HEK293 (cell line): ENCODE measurements around the gene NT5DC2.

Experiments used
- CTCF ChIA-PET: fragments of 350-600 bp; formaldehyde crosslinking; extraction: SDS; loops from one replicate; lab custom pipeline; 2021; ENCODE audit warnings: antibody characterized with exemption; lab: Yijun Ruan, JAX
- POLR2A ChIA-PET: fragments of 300-600 bp; formaldehyde crosslinking; extraction: SDS; loops from one replicate; lab custom pipeline; 2020; ENCODE audit warnings: antibody characterized with exemption, inconsistent platforms; lab: Yijun Ruan, JAX
- H3K27ac ChIP-seq: fragments of 200-500 bp; sonication (Bioruptor generic); 2 replicates; pipeline ENCODE4 v1.5.1; 2014; ENCODE audit warnings: low read depth, low read length, control low read depth, inconsistent platforms; ENCODE audit errors: extremely low read depth
- H3K36me3 ChIP-seq, 2 experiments: fragments of 200-500 bp in 1 of 2; sonication (Bioruptor generic) in 1 of 2; 1 replicate in 1 of 2; 2 replicates in 1 of 2; pipeline ENCODE4 v1.5.1; 2014 to 2017; ENCODE audit warnings: inconsistent platforms in 2 of 2, low read length in 2 of 2; ENCODE audit not compliant: control insufficient read depth in 2 of 2, insufficient read depth in 1 of 2
- H3K4me1 ChIP-seq: fragments of 200-500 bp; sonication (Bioruptor generic); 2 replicates; pipeline ENCODE4 v1.5.1; 2014; ENCODE audit warnings: mild to moderate bottlenecking, low read length, inconsistent platforms; ENCODE audit not compliant: control insufficient read depth, insufficient read depth
- H3K4me3 ChIP-seq: 2 replicates; pipeline ENCODE4 v1.5.1; 2011; ENCODE audit warnings: low read depth, mild to moderate bottlenecking, control low read depth, low read length, moderate library complexity
- H3K9me3 ChIP-seq: fragments of 200-500 bp; sonication (Bioruptor generic); 2 replicates; pipeline ENCODE4 v1.5.1; 2014; ENCODE audit warnings: low read depth, low read length, inconsistent platforms; ENCODE audit not compliant: control insufficient read depth, insufficient read depth
- BCL11B ChIP-seq: fragments of 450-650 bp; formaldehyde crosslinking; IDR thresholded peaks from 2 replicates; pipeline ENCODE4 v1.5.1; 2016; ENCODE audit warnings: low read depth, missing biosample characterization, missing genetic modification characterization
- EGR2 ChIP-seq: fragments of 450-650 bp; formaldehyde crosslinking; IDR thresholded peaks from 2 replicates; pipeline ENCODE4 v1.5.1; 2016; ENCODE audit warnings: low read depth, missing biosample characterization, missing genetic modification characterization
- KLF17 ChIP-seq: fragments of 450-650 bp; formaldehyde crosslinking; IDR thresholded peaks from 2 replicates; pipeline ENCODE4 v1.5.1; 2016; ENCODE audit warnings: missing biosample characterization, missing genetic modification characterization
- PBX3 ChIP-seq: sonication (generic); formaldehyde crosslinking; IDR thresholded peaks from 2 replicates; pipeline ENCODE4 v1.8.1; 2022; ENCODE audit warnings: mild to moderate bottlenecking, moderate library complexity, missing genetic modification reagents
- WT1 ChIP-seq: fragments of 450-650 bp; formaldehyde crosslinking; IDR thresholded peaks from 2 replicates; pipeline ENCODE4 v1.5.1; 2016; ENCODE audit warnings: missing biosample characterization, missing genetic modification characterization
- ZBTB20 ChIP-seq: fragments of 450-650 bp; formaldehyde crosslinking; IDR thresholded peaks from 2 replicates; pipeline ENCODE4 v1.5.1; 2016; ENCODE audit warnings: missing biosample characterization, missing genetic modification characterization
- ZFHX2 ChIP-seq: fragments of 450-650 bp; formaldehyde crosslinking; conservative IDR thresholded peaks from 2 replicates; pipeline ENCODE4 v1.5.1; 2016; ENCODE audit warnings: missing biosample characterization, missing genetic modification characterization
- ZNF10 ChIP-seq: fragments of 450-650 bp; formaldehyde crosslinking; IDR thresholded peaks from 2 replicates; pipeline ENCODE4 v1.5.1; 2017; ENCODE audit warnings: missing biosample characterization, missing genetic modification characterization
- ZNF155 ChIP-seq: fragments of 450-650 bp; formaldehyde crosslinking; IDR thresholded peaks from 2 replicates; pipeline ENCODE4 v1.5.1; 2016; ENCODE audit warnings: missing biosample characterization, missing genetic modification characterization
- ZNF16 ChIP-seq: fragments of 450-650 bp; formaldehyde crosslinking; IDR thresholded peaks from 2 replicates; pipeline ENCODE4 v1.5.1; 2016; ENCODE audit warnings: low read depth, missing biosample characterization, missing genetic modification characterization
- ZNF211 ChIP-seq: fragments of 450-650 bp; formaldehyde crosslinking; IDR thresholded peaks from 2 replicates; pipeline ENCODE4 v1.5.1; 2016; ENCODE audit warnings: low read depth, missing biosample characterization, missing genetic modification characterization
- ZNF23 ChIP-seq: fragments of 450-650 bp; formaldehyde crosslinking; IDR thresholded peaks from 2 replicates; pipeline ENCODE4 v1.5.1; 2016; ENCODE audit warnings: missing biosample characterization, missing genetic modification characterization, borderline replicate concordance
- ZNF274 ChIP-seq, 2 experiments: fragments of 200-500 bp in 1 of 2; fragments of 450-650 bp in 1 of 2; sonication (Bioruptor generic) in 1 of 2; formaldehyde crosslinking in 1 of 2; IDR thresholded peaks; 2 replicates each; pipeline versions ENCODE4 v1.5.1 to v1.6.1; 2014 to 2016; ENCODE audit warnings: borderline replicate concordance in 1 of 2, inconsistent platforms in 1 of 2, low read length in 1 of 2, missing biosample characterization in 1 of 2, missing genetic modification characterization in 1 of 2
- ZNF354C ChIP-seq: fragments of 450-650 bp; formaldehyde crosslinking; IDR thresholded peaks from 2 replicates; pipeline ENCODE4 v1.5.1; 2016; ENCODE audit warnings: missing biosample characterization, missing genetic modification characterization, low read depth, borderline replicate concordance
- ZNF37A ChIP-seq: fragments of 450-650 bp; IDR thresholded peaks from 2 replicates; pipeline ENCODE4 v1.5.1; 2018; ENCODE audit warnings: missing biosample characterization, missing genetic modification characterization
- ZNF398 ChIP-seq: fragments of 450-650 bp; formaldehyde crosslinking; IDR thresholded peaks from 2 replicates; pipeline ENCODE4 v1.5.1; 2017; ENCODE audit warnings: missing biosample characterization, missing genetic modification characterization
- ZNF404 ChIP-seq: fragments of 450-650 bp; formaldehyde crosslinking; IDR thresholded peaks from 2 replicates; pipeline ENCODE4 v1.5.1; 2017; ENCODE audit warnings: missing biosample characterization, missing genetic modification characterization
- ZNF449 ChIP-seq: fragments of 450-650 bp; formaldehyde crosslinking; IDR thresholded peaks from 2 replicates; pipeline ENCODE4 v1.5.1; 2017; ENCODE audit warnings: missing biosample characterization, mild to moderate bottlenecking, missing genetic modification characterization, moderate library complexity
- ZNF571 ChIP-seq: fragments of 450-650 bp; formaldehyde crosslinking; IDR thresholded peaks from 2 replicates; pipeline ENCODE4 v1.5.0; 2017; ENCODE audit warnings: missing biosample characterization, missing genetic modification characterization
- ZNF585B ChIP-seq: fragments of 450-650 bp; formaldehyde crosslinking; IDR thresholded peaks from 2 replicates; pipeline ENCODE4 v1.5.1; 2016; ENCODE audit warnings: missing biosample characterization, missing genetic modification characterization
- ZNF629 ChIP-seq: fragments of 450-650 bp; formaldehyde crosslinking; IDR thresholded peaks from 2 replicates; pipeline ENCODE4 v1.5.1; 2017; ENCODE audit warnings: missing biosample characterization, missing genetic modification characterization
- ZNF664 ChIP-seq: fragments of 450-650 bp; formaldehyde crosslinking; IDR thresholded peaks from 2 replicates; pipeline ENCODE4 v1.5.1; 2016; ENCODE audit warnings: missing biosample characterization, missing genetic modification characterization
- ZNF747 ChIP-seq: fragments of 450-650 bp; formaldehyde crosslinking; IDR thresholded peaks from 2 replicates; pipeline ENCODE4 v1.5.1; 2016; ENCODE audit warnings: missing biosample characterization, missing genetic modification characterization
- ZNF768 ChIP-seq: fragments of 450-650 bp; formaldehyde crosslinking; IDR thresholded peaks from 2 replicates; pipeline ENCODE4 v1.5.1; 2018; ENCODE audit warnings: missing biosample characterization, mild to moderate bottlenecking, missing genetic modification characterization
- ZNF777 ChIP-seq: fragments of 450-650 bp; formaldehyde crosslinking; IDR thresholded peaks from 2 replicates; pipeline ENCODE4 v1.5.1; 2017; ENCODE audit warnings: missing biosample characterization, missing genetic modification characterization, borderline replicate concordance
- ZNF785 ChIP-seq: fragments of 450-650 bp; formaldehyde crosslinking; IDR thresholded peaks from 2 replicates; pipeline ENCODE4 v1.5.1; 2016; ENCODE audit warnings: missing biosample characterization, missing genetic modification characterization

Gene NT5DC2

GRCh38 chr3:52487050-52487787, 46.4 kb downstream of the NT5DC2 start (continued):
- TF ChIP-seq ZNF398 (tag by site-specific recombination) (no peak), EGR2 (tag by site-specific recombination) (peak; percentile 77), WT1 (tag by site-specific recombination) (no peak), ZNF354C (tag by site-specific recombination) (no peak), ZNF37A (tag by site-specific recombination) (no peak), ZNF274 (IDR thresholded peaks at IDR 0.05; ENCODE audit: low read length) (no peak), ZNF274 (tag by site-specific recombination; IDR thresholded peaks at IDR 0.05; ENCODE audit: borderline replicate concordance) (no peak), ZFHX2 (tag by site-specific recombination) (peak; percentile 48; the same call in 1 of the 2 replicates), ZNF10 (tag by site-specific recombination) (no peak), KLF17 (no peak)

GRCh38 chr3:52484680-52485461, 48.8 kb downstream of the NT5DC2 start:
- H3K4me1 ChIP-seq = no peaks in the 10 kb centered on the region
- H3K36me3 ChIP-seq = peaks cover 4 to 93% of the 10 kb centered on the region in 2 experiments; a peak in 1 of 3 replicates
- H3K27ac ChIP-seq = 0 out of 2 replicates have a peak overlapping the region, but pooled peaks have one; percentile 9
- ChIA-PET POLR2A (no interaction called here), CTCF (no interaction called here)
- H3K4me3 ChIP-seq = no peak overlapping the region
- TF ChIP-seq ZBTB20 (tag by site-specific recombination) (no peak), ZNF23 (no peak), ZNF777 (tag by site-specific recombination) (no peak), ZNF404 (tag by site-specific recombination) (no peak), ZNF585B (tag by site-specific recombination) (no peak), ZNF449 (tag by site-specific recombination) (no peak), ZNF571 (tag by site-specific recombination) (no peak), ZNF629 (no peak), ZNF155 (tag by site-specific recombination) (no peak), PBX3 (no peak), ZNF664 (tag by site-specific recombination) (no peak), ZNF16 (tag by site-specific recombination) (no peak), ZNF785 (tag by site-specific recombination) (no peak), ZNF211 (tag by site-specific recombination) (no peak), ZNF768 (tag by site-specific recombination) (no peak), BCL11B (no peak), ZNF747 (tag by site-specific recombination) (no peak)
- H3K9me3 ChIP-seq = no peaks in the 10 kb centered on the region
